BE2C (cell line): ENCODE measurements around the gene RXRA.

Experiments
- DNase-seq: peaks from one replicate; pipeline ENCODE4 v3.0.0-alpha.2; 2020
- H3K27me3 ChIP-seq: fragments of 250-450 bp; sonication (Bioruptor Pico); 2 replicates; pipeline ENCODE4 v1.5.1; 2020; ENCODE audit warnings: mild to moderate bottlenecking
- H3K36me3 ChIP-seq: fragments of 250-450 bp; sonication (Bioruptor Pico); 2 replicates; pipeline ENCODE4 v1.5.1; 2020; ENCODE audit warnings: mild to moderate bottlenecking
- H3K4me1 ChIP-seq: fragments of 250-450 bp; sonication (Bioruptor Pico); 2 replicates; pipeline ENCODE4 v1.5.1; 2020
- H3K4me3 ChIP-seq: 2 replicates; pipeline ENCODE4 v1.5.1; 2011; ENCODE audit warnings: low read depth, low read length
- H3K9me3 ChIP-seq: fragments of 250-450 bp; sonication (Bioruptor Pico); 2 replicates; pipeline ENCODE4 v1.5.1; 2020
- CTCF ChIP-seq: IDR thresholded peaks from 2 replicates; pipeline ENCODE4 v1.5.1; 2012; ENCODE audit warnings: mild to moderate bottlenecking, low read depth, low read length

RXRA gene

DNA sequence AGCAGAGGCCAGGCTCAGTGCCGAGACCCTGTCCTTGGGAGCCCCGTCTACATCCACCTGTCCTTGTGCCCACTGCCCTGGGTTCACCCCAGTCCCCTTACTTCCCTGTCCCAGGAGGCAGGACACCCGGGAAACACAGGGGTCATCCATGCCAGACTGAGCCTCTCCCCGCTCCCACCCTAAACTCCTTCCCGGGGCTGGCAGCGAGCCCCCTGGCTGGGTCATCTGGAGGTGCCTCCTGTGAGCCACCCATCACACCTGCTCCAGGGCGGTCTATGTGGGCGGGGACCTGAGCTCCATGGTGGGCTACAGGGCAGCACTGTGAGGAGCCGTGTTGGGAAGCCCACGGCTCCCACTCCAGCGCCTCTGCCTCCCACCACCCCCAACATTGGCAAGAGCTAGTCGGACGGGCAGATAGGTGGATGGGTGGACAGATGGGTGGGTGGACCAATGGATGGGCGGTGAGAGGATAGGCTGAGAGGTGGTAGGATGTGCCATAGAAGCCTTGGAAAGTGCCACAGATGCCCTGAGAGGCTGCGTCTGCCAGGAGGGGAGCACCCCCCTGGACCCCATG lies 42.5 kb upstream of the RXRA start:
- Histone ChIP-seq H3K4me3 (no peak overlapping the region), H3K9me3 (no peaks in the 10 kb centered on the region), H3K36me3 (no peaks in the 10 kb centered on the region), H3K4me1 (peaks cover 8% of the 10 kb centered on the region), H3K27me3 (no peaks in the 10 kb centered on the region)
- no peak for DNase-seq
- TF ChIP-seq CTCF: no peak

DNA sequence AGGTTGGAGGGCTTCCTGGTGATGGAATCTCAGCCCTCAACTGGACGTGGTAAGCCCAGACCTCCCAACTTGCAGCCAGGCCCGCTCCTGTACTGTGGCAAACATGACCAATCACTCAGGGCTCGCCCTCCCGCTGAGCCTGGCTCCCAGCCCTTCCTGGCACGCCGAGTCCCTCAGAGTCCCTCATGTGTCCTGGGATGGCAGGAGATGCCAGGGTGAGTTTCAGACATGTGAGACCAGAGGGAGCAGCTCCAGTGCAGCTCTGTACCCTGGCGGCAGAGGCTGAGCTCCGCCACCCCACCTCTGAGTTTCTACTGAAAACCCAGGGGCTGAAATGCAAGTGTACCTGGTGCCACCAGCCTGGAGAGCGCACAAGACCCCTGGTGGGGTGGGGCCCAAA lies 42.0 kb upstream of the RXRA start:
- no peak for DNase-seq
- peaks cover 8% of the 10 kb centered on the region for H3K4me1 ChIP-seq
- H3K9me3 ChIP-seq: no peaks in the 10 kb centered on the region
- no peak for TF ChIP-seq CTCF
- H3K4me3 ChIP-seq: no peak overlapping the region
- H3K36me3 ChIP-seq: no peaks in the 10 kb centered on the region
- no peaks in the 10 kb centered on the region for H3K27me3 ChIP-seq

- no peaks in the 10 kb centered on the region for H3K9me3 ChIP-seq
- no peak overlapping the region for H3K4me3 ChIP-seq
- H3K4me1 ChIP-seq: peaks cover 8% of the 10 kb centered on the region
- H3K27me3 ChIP-seq: no peaks in the 10 kb centered on the region
- no peak for DNase-seq
- no peak for TF ChIP-seq CTCF
- no peaks in the 10 kb centered on the region for H3K36me3 ChIP-seq
Measured at GRCh38 chr9:134284741-134285140, 41.5 kb upstream of the RXRA start.

- no peak for TF ChIP-seq CTCF
- no peaks in the 10 kb centered on the region for H3K27me3 ChIP-seq
- H3K4me3 ChIP-seq: no peak overlapping the region
- H3K36me3 ChIP-seq: no peaks in the 10 kb centered on the region
- H3K4me1 ChIP-seq: peaks cover 8% of the 10 kb centered on the region
- DNase-seq: no peak
- no peaks in the 10 kb centered on the region for H3K9me3 ChIP-seq
Measured at GRCh38 chr9:134285215-134285845, 40.9 kb upstream of the RXRA start.

- H3K9me3 ChIP-seq: no peaks in the 10 kb centered on the region
- H3K4me1 ChIP-seq: peaks cover 8% of the 10 kb centered on the region
- no peak for TF ChIP-seq CTCF
- no peak overlapping the region for H3K4me3 ChIP-seq
- no peaks in the 10 kb centered on the region for H3K27me3 ChIP-seq
- no peak for DNase-seq
- H3K36me3 ChIP-seq: no peaks in the 10 kb centered on the region
Measured at GRCh38 chr9:134286471-134287245, 39.6 kb upstream of the RXRA start.
